DOHH2 (cell line): ENCODE data around the gene SIM1.

Experiments
- EZH2phosphoT487 ChIP-seq: fragments of 200-600 bp; sonication (generic); IDR thresholded peaks from 2 replicates; pipeline ENCODE4 v1.6.1; 2017; ENCODE audit warnings: borderline replicate concordance, mild to moderate bottlenecking, antibody characterized with exemption, low read length, moderate library complexity, mixed read lengths
- TF ChIP-seq, protein P1 (sequence below): fragments of 200-600 bp; sonication (generic); IDR thresholded peaks from one replicate; pipeline ENCODE4 v1.5.1; 2014; ENCODE audit warnings: antibody characterized with exemption, mild to moderate bottlenecking, low read depth, low read length; ENCODE audit not compliant: poor library complexity, severe bottlenecking

DNA sequence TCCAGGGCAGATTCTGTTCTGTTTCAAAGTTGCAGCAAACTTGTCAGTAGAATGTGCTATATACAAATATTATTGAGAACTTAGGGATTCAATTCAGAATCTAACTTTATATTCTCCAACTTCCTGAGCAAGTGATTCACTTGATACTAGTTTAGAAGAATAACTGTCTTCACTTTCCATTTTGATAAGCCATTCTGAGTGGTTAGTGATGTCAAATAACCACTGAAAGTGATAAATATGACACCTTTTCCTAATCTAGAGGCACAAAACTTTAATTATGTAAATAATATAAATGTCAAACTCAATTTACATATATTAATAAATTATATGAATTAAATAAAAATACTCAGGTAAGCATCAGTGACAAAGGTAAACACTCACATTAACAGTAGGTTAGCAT is 20.5 kb upstream of the SIM1 start:
- TF ChIP-seq, protein P1, sequence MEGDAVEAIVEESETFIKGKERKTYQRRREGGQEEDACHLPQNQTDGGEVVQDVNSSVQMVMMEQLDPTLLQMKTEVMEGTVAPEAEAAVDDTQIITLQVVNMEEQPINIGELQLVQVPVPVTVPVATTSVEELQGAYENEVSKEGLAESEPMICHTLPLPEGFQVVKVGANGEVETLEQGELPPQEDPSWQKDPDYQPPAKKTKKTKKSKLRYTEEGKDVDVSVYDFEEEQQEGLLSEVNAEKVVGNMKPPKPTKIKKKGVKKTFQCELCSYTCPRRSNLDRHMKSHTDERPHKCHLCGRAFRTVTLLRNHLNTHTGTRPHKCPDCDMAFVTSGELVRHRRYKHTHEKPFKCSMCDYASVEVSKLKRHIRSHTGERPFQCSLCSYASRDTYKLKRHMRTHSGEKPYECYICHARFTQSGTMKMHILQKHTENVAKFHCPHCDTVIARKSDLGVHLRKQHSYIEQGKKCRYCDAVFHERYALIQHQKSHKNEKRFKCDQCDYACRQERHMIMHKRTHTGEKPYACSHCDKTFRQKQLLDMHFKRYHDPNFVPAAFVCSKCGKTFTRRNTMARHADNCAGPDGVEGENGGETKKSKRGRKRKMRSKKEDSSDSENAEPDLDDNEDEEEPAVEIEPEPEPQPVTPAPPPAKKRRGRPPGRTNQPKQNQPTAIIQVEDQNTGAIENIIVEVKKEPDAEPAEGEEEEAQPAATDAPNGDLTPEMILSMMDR, result no peak
- TF ChIP-seq EZH2phosphoT487, result no peak
